ENCODE results near the gene INPP4A.

DNA sequence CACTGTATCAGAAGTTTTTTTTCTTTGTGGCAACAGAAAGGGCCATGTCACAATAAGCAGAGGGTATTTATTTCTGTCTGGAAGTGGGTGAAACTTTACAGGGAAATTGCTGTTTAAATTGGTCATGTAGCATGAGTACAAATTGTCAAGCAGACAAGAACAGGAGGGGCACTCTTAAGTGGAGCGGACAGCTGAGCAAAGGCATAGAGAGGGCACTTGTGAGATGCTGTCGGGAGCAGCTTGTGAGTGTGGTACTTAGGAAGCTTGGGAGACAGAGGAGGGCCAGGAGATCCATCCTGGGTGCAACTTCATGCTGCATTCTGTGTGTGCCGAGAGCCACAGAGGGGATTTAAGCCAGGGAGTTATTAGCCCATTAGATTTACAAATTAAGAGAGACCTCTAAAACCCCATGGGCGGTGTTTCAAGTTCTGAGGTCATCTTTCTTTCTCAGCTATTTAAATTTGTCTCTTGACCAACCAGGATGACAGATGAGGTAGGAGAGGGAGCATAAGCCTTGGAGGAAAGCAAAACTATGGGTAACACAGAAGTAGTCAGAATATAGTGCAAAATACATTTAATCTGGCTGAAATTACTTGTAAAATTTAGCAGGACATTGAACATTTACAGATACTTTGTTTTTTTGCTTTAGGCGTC, 30.4 kb downstream of the INPP4A start:
- TF ChIP-seq SMC3 (IDR thresholded peaks at IDR 0.05; ENCODE audit: low read depth, low read length), result no peak
- TF ChIP-seq, protein P1, sequence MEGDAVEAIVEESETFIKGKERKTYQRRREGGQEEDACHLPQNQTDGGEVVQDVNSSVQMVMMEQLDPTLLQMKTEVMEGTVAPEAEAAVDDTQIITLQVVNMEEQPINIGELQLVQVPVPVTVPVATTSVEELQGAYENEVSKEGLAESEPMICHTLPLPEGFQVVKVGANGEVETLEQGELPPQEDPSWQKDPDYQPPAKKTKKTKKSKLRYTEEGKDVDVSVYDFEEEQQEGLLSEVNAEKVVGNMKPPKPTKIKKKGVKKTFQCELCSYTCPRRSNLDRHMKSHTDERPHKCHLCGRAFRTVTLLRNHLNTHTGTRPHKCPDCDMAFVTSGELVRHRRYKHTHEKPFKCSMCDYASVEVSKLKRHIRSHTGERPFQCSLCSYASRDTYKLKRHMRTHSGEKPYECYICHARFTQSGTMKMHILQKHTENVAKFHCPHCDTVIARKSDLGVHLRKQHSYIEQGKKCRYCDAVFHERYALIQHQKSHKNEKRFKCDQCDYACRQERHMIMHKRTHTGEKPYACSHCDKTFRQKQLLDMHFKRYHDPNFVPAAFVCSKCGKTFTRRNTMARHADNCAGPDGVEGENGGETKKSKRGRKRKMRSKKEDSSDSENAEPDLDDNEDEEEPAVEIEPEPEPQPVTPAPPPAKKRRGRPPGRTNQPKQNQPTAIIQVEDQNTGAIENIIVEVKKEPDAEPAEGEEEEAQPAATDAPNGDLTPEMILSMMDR (IDR thresholded peaks at IDR 0.05), result no peak
- TF ChIP-seq, protein P2, sequence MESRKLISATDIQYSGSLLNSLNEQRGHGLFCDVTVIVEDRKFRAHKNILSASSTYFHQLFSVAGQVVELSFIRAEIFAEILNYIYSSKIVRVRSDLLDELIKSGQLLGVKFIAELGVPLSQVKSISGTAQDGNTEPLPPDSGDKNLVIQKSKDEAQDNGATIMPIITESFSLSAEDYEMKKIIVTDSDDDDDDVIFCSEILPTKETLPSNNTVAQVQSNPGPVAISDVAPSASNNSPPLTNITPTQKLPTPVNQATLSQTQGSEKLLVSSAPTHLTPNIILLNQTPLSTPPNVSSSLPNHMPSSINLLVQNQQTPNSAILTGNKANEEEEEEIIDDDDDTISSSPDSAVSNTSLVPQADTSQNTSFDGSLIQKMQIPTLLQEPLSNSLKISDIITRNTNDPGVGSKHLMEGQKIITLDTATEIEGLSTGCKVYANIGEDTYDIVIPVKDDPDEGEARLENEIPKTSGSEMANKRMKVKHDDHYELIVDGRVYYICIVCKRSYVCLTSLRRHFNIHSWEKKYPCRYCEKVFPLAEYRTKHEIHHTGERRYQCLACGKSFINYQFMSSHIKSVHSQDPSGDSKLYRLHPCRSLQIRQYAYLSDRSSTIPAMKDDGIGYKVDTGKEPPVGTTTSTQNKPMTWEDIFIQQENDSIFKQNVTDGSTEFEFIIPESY (IDR thresholded peaks at IDR 0.05; ENCODE audit: borderline replicate concordance, low read depth), result no peak
- TF ChIP-seq POLR2AphosphoS5 (IDR thresholded peaks at IDR 0.05; ENCODE audit: low read depth, low read length), result no peak
- TF ChIP-seq FOXM1 (IDR thresholded peaks at IDR 0.05; ENCODE audit: low read depth), result no peak
- no peak for TF ChIP-seq ELF1 (IDR thresholded peaks at IDR 0.05)
- no peak for TF ChIP-seq RCOR1 (IDR thresholded peaks at IDR 0.05; ENCODE audit: low read length)
- TF ChIP-seq GABPA (IDR thresholded peaks at IDR 0.05; ENCODE audit: low read depth), result no peak
- TF ChIP-seq FOSL2 (IDR thresholded peaks at IDR 0.05; ENCODE audit: borderline replicate concordance, low read depth), result no peak
- TF ChIP-seq TAF1 (IDR thresholded peaks at IDR 0.05; ENCODE audit: borderline replicate concordance, low read depth, low read length), result no peak
- TF ChIP-seq EP300 (IDR thresholded peaks at IDR 0.05; ENCODE audit: borderline replicate concordance in 1 of 2, low read depth in 1 of 2, low read length in 1 of 2), result no peak
- TF ChIP-seq, protein P3, sequence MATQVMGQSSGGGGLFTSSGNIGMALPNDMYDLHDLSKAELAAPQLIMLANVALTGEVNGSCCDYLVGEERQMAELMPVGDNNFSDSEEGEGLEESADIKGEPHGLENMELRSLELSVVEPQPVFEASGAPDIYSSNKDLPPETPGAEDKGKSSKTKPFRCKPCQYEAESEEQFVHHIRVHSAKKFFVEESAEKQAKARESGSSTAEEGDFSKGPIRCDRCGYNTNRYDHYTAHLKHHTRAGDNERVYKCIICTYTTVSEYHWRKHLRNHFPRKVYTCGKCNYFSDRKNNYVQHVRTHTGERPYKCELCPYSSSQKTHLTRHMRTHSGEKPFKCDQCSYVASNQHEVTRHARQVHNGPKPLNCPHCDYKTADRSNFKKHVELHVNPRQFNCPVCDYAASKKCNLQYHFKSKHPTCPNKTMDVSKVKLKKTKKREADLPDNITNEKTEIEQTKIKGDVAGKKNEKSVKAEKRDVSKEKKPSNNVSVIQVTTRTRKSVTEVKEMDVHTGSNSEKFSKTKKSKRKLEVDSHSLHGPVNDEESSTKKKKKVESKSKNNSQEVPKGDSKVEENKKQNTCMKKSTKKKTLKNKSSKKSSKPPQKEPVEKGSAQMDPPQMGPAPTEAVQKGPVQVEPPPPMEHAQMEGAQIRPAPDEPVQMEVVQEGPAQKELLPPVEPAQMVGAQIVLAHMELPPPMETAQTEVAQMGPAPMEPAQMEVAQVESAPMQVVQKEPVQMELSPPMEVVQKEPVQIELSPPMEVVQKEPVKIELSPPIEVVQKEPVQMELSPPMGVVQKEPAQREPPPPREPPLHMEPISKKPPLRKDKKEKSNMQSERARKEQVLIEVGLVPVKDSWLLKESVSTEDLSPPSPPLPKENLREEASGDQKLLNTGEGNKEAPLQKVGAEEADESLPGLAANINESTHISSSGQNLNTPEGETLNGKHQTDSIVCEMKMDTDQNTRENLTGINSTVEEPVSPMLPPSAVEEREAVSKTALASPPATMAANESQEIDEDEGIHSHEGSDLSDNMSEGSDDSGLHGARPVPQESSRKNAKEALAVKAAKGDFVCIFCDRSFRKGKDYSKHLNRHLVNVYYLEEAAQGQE (IDR thresholded peaks at IDR 0.05; ENCODE audit: low read depth, low read length), result no peak
- TF ChIP-seq SIN3A (IDR thresholded peaks at IDR 0.05; ENCODE audit: borderline replicate concordance, low read depth, low read length), result no peak
- TF ChIP-seq RAD21 (IDR thresholded peaks at IDR 0.05; ENCODE audit: low read length), result no peak

Measured in SK-N-SH (cell line).